Adrenal gland (tissue), 12 donors: Measurements from ENCODE around the gene PYM1. TPM values are rescaled to one million over a fixed set of nuclear protein-coding genes. Genes with fewer than 3 reads are reported as not detected.
"Not testable (repeated sequence)": the region's sequence is repeated elsewhere in the genome, so short reads cannot be mapped to it uniquely, and the experiment has no call there.

Source experiments
- DNase-seq, 7 donors: peaks; one replicate each; pipeline ENCODE4 v3.0.0-alpha.2; 2019 to 2020
- H3K27ac ChIP-seq, 5 donors: fragments of 200-600 bp; sonication (generic) in 4 of 5; 1 replicate in 3 of 5; 2 replicates in 2 of 5; pipeline versions ENCODE4 v1.5.1 to v1.8.0; 2016 to 2020; ENCODE audit warnings: mild to moderate bottlenecking in 1 of 5
- H3K27me3 ChIP-seq: fragments of 200-600 bp; 2 replicates; pipeline ENCODE4 v1.8.0; 2021
- H3K36me3 ChIP-seq, 2 donors: fragments of 200-600 bp; replicated peaks in 1 of 2; 1 replicate in 1 of 2; 2 replicates in 1 of 2; pipeline versions ENCODE4 v1.5.1 to v1.8.0; 2018 to 2022
- H3K4me1 ChIP-seq, 2 donors: fragments of 200-600 bp; replicated peaks in 1 of 2; 1 replicate in 1 of 2; 2 replicates in 1 of 2; pipeline versions ENCODE4 v1.5.1 to v1.8.0; 2018 to 2021
- H3K4me3 ChIP-seq, 4 donors: fragments of 200-600 bp; sonication (generic) in 3 of 4; one replicate each; pipeline ENCODE4 v1.5.1; 2016 to 2018
- H3K9me3 ChIP-seq, 3 donors: fragments of 200-600 bp; sonication (generic) in 1 of 3; replicated peaks in 1 of 3; 1 replicate in 2 of 3; 2 replicates in 1 of 3; pipeline versions ENCODE4 v1.5.1 to v1.8.0; 2016 to 2021
- CTCF ChIP-seq, 6 experiments: fragments of 450-650 bp in 4 of 6; fragments of 200-600 bp in 2 of 6; sonication (generic) in 1 of 6; IDR thresholded peaks; 1 replicate in 5 of 6; 2 replicates in 1 of 6; pipeline versions ENCODE4 v1.5.1 to v1.8.0; 2016 to 2021; ENCODE audit warnings: antibody characterized with exemption in 6 of 6, mild to moderate bottlenecking in 2 of 6, moderate library complexity in 1 of 6
- POLR2A ChIP-seq, 2 donors: fragments of 450-650 bp; IDR thresholded peaks; one replicate each; pipeline ENCODE4 v1.6.1; 2017; ENCODE audit warnings: antibody characterized with exemption in 2 of 2, mild to moderate bottlenecking in 2 of 2, moderate library complexity in 1 of 2
- WGBS, 4 donors: extraction: QIAGEN DNeasy Blood & Tissue Kit in 2 of 4; methylation state at CpG; one replicate each; pipeline versions ENCODE4 v1.1.5 to v1.1.7; 2013 to 2017; 5-methylcytosine and 5-hydroxymethylcytosine counted together
- intact Hi-C, 2 donors: fragments of 100-400 bp; cut with DNase I; formaldehyde crosslinking; loops; one replicate each; pipeline versions ENCODE4 v1.14.1 to v1.15.0; 2022 to 2023
- polyA plus RNA-seq, 3 donors: library from polyadenylated mRNA; stranded (reverse); fragments of 200-250 nt in 2 of 3; fragments of 350-450 nt in 1 of 3; fragmentation: Illumina TruSeq in 1 of 3; extraction: RNeasy Lipid Tissue Mini Kit (QIAGEN cat#74804) in 1 of 3; gene quantifications; one replicate each; pipeline ENCODE4 v1.2.3, GENCODE V29; 2013 to 2014
- total RNA-seq, 9 donors: library from RNA; depleted of rRNA in 4 of 9; stranded (reverse); fragments of >200 nt in 4 of 9; fragments of 120-200 nt in 1 of 9; fragmentation: NEBNext Ultra II Directional in 1 of 9; extraction: Animal tissue kit (Norgen Biotek cat#: 25700) in 1 of 9; gene quantifications; one replicate each; pipeline versions ENCODE4 v1.1.0 to v1.2.4, GENCODE V29; 2013 to 2023
- donor health status: healthy with polysubstance abuse.
- donor health status: Bipolar disorder and iron deficiency.
- donor health status: DM: yes; HTN: yes; CAD: no.
- donor health status: DM: no; HTN: no; CAD: no.
- donor health status: DM: no; HTN: no; CAD: no.
- donor health status: DM: yes; HTN: yes; CAD: no.

The PYM1 gene
- total and polyA plus RNA-seq, 12 donors, result 32.1 to 60.9 (median 43.5) TPM

GRCh38 chr12:55926738-55927587 lies 731 bp downstream of the PYM1 start:
- intact Hi-C loops, result no loop called here

GRCh38 chr12:55925870-55926737 lies 1.6 kb downstream of the PYM1 start:
- no peak for TF ChIP-seq POLR2A (IDR thresholded peaks at IDR 0.05)
- TF ChIP-seq CTCF (IDR thresholded peaks at IDR 0.05), result no peak
- Histone ChIP-seq H3K9me3 (no peaks in the 10 kb centered on the region), H3K27ac (peak overlapping the region in 4 of 5 donors; percentile 85 to 96 (median 96)), H3K36me3 (no peaks in the 10 kb centered on the region), H3K27me3 (no peaks in the 10 kb centered on the region), H3K4me3 (peak overlapping the region; percentile 82 to 98 (median 92)), H3K4me1 (peaks cover 20 to 63% of the 10 kb centered on the region in 2 donors)
- intact Hi-C loops, result no loop called here
- 9 to 11% (median 10%) methylated on average over 10 of the region's 10 CpGs for WGBS, 4 donors
- DNase-seq, result no peak

More at GRCh38 chr12:55926738-55927587, 731 bp downstream of the PYM1 start:
- peak in 1 of 2 donors; percentile 53 for TF ChIP-seq POLR2A (IDR thresholded peaks at IDR 0.05)
- TF ChIP-seq CTCF (IDR thresholded peaks at IDR 0.05), result peak; percentile 19 to 73 (median 55)
- no peaks in the 10 kb centered on the region for H3K36me3 ChIP-seq
- H3K9me3 ChIP-seq, result no peaks in the 10 kb centered on the region
- H3K4me3 ChIP-seq, result peak overlapping the region; percentile 82 to 98 (median 92)
- H3K4me1 ChIP-seq, result peaks cover 21 to 65% of the 10 kb centered on the region in 2 donors
- no peaks in the 10 kb centered on the region for H3K27me3 ChIP-seq
- H3K27ac ChIP-seq, result peak overlapping the region; percentile 85 to 96 (median 95)
- DNase-seq, result peak; percentile 83 to 94 (median 88)
- WGBS, 4 donors, result 0% methylated on average over 23 to 42 of the region's 42 CpGs

- no peaks in the 10 kb centered on the region for H3K36me3 ChIP-seq
- H3K27ac ChIP-seq, result no peak overlapping the region
- H3K27me3 ChIP-seq, result no peaks in the 10 kb centered on the region
- peaks cover 14 to 60% of the 10 kb centered on the region in 2 donors for H3K4me1 ChIP-seq
- no peaks in the 10 kb centered on the region for H3K9me3 ChIP-seq
- intact Hi-C loops, result no loop called here
- 81 to 90% (median 81%) methylated on average over 4 of the region's 4 CpGs for WGBS, 4 donors
- no peak overlapping the region for H3K4me3 ChIP-seq
- TF ChIP-seq CTCF (IDR thresholded peaks at IDR 0.05), result no peak
- TF ChIP-seq POLR2A (IDR thresholded peaks at IDR 0.05), result no peak
- DNase-seq, result no peak
These were observed 2.3 kb downstream of the PYM1 start for GRCh38 chr12:55925371-55925770.

GRCh38 chr12:55923648-55924047 lies 4.0 kb downstream of the PYM1 start:
- intact Hi-C loops, result not testable (repeated sequence)
- WGBS, 4 donors, result 71 to 81% (median 78%) methylated on average over 9 of the region's 9 CpGs
- peaks cover 9 to 44% of the 10 kb centered on the region in 2 donors for H3K4me1 ChIP-seq

More at GRCh38 chr12:55923648-55924047, 4.0 kb downstream of the PYM1 start:
- H3K27ac ChIP-seq, H3K4me3 ChIP-seq, H3K9me3 ChIP-seq, H3K36me3 ChIP-seq, H3K27me3 ChIP-seq: not testable (repeated sequence)
- DNase-seq, result peak in 2 of 7 donors; percentile 22 to 40
